NCI-H2196 (cell line): ENCODE results near the gene HNRNPUL1.
"Not testable (repeated sequence)": the region's sequence is repeated elsewhere in the genome, so short reads cannot be mapped to it uniquely, and the experiment has no call there.

Experiments
- DNase-seq: peaks from one replicate; lab custom pipeline; 2025; ENCODE audit not compliant: unreplicated experiment; lab: John Stamatoyannopoulos, UW

HNRNPUL1 gene

GRCh38 chr19:41263850-41264580, at the start of gene HNRNPUL1:
TSS of gene HNRNPUL1 (plus strand) at chr19:41264372. CDS start at chr19:41264504, 132 bp downstream.
- DNase-seq, result peak; percentile 100

GRCh38 chr19:41217741-41218140, 46.4 kb upstream of the HNRNPUL1 start:
- no peak for DNase-seq

DNA sequence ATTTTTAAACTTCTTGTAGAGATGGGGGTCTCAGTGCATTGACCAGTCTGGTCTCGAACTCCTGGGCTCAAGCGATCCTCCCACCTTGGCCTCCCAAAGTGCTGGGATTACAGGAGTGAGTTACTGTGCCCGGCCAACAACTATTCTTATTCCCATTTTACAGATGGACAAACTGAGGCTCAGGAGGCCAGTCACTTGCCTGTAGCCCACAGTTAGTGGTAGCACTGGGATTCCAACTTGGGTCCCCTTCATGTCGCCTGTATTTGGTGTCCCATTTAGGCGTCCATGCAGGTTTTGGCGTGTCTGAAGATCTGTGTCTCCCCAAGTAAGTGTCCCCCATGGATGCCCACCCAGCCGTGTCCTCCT, 45.9 kb upstream of the HNRNPUL1 start:
- DNase-seq, result no peak

GRCh38 chr19:41218615-41219507, 45.3 kb upstream of the HNRNPUL1 start, which contains the start of gene AXL:
TSS of gene AXL (plus strand) at chr19:41219223. CDS start at chr19:41219393, 170 bp downstream.
- no peak for DNase-seq

DNA sequence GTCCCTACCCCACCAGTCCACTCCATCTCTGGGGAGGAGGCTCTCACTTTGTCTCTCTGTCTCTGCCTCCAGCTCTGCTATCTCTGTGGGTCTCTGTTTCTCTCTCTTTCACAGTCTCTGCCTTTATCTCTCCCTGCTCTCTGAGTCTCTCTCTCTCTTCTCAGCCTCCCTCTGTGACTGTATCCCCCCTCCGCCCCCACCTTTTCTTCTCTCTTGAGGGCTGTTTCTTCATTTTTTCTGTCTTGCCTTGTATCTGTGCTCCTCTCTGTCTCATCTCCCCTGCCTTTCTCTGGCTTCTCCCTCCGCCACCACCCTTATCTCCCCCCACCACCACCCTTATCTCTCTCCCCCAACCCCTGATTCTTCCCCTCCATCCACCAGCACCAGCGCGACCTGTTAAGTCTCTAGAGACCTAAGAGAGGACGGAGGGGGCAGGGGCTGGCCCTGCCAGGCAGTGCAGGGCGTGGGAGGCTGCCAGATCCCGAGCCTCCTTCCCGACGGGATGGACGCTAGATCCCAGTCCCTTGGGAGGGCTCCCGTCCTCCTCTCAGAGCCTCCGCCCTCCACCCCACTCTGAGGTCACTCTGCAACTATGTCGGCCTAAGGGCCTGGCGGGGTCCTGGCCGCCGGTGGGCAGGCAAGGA, 44.1 kb upstream of the HNRNPUL1 start:
- no peak for DNase-seq

DNA sequence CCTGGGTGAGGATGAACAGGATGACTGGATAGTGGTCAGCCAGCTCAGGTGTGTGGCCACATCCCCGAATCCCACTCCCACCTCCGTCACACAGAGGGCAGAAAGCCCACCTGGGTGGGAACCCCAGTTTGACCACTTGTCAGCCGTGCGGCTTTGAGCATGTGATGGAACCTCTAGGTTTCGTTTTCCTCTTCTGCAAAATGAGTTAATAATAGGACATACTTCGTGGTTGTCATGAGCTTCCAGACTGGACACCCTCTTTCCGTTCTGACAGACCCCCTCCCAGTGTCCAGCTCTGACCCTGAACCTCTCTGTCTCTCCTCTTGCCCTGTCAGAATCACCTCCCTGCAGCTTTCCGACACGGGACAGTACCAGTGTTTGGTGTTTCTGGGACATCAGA, 43.4 kb upstream of the HNRNPUL1 start:
- no peak for DNase-seq

DNA sequence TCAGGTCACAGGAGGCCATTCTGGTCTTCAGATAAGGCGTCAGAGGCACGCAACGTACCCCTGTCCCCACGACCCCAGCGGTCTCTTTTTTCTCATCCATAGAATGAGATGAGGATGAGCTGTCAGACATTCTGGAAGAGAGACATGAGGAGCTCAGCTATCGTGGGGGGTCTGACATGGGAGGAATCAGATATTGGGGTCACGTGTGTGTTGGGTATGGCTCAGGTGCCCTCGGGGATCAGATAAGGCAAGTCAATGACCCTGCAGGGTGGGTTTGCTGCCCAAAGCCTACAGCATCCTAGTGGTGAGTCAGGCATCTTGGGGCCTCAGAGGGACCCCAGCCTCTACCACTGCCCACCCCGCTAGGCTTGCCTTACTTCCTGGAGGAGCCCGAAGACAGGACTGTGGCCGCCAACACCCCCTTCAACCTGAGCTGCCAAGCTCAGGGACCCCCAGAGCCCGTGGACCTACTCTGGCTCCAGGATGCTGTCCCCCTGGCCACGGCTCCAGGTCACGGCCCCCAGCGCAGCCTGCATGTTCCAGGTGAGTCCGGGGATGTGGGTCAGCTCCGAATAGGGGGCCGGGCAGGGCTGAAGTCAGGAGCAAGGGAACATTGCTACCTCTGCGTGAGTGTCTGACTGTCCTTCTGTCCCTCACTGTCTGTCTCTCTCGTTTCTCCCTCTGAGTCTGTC, 42.5 kb upstream of the HNRNPUL1 start:
- no peak for DNase-seq

DNA sequence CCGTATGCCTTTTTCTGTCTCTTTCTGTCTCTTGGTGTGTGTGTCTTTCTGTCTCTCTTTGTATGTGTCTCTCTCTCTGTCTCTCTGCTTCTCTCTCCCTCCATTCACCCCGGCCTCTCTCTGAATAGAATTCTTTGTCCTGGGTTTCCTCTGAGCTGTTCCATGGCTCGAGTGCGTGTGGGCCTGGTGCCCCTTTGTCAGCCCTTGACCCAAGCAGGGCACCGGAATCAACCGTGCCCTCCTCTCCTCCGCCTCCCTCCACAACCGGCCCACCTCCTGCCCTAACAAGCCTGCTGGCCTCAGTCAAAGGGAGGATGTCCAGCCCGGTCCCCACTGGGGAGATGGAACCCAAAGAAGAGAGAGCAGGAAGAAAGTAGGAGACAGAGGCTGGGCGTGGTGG, 41.9 kb upstream of the HNRNPUL1 start:
- no peak for DNase-seq

GRCh38 chr19:41223431-41224234, 40.5 kb upstream of the HNRNPUL1 start:
- DNase-seq, result no peak

DNA sequence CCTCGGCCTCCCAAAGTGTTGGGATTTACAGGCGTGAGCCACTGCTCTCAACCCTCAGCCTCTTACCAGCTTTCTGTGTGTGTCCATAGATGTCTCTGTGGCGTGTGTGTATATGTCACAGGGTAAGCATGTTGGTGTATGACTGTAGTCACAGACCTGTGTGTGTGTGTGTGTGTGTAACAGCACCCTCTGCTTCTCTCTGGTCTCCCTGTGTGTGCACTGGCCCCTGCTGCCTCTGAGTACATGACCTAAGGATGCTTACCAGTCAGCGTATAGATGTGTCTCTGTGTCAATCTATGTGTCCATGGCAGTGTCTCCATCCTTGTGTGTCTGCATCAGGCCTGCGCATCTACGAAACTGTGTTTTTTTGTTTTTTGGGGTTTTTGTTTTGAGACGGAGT, 39.5 kb upstream of the HNRNPUL1 start:
- no peak for DNase-seq

- DNase-seq, result no peak
Observed at GRCh38 chr19:41225238-41226052, 38.7 kb upstream of the HNRNPUL1 start.

DNA sequence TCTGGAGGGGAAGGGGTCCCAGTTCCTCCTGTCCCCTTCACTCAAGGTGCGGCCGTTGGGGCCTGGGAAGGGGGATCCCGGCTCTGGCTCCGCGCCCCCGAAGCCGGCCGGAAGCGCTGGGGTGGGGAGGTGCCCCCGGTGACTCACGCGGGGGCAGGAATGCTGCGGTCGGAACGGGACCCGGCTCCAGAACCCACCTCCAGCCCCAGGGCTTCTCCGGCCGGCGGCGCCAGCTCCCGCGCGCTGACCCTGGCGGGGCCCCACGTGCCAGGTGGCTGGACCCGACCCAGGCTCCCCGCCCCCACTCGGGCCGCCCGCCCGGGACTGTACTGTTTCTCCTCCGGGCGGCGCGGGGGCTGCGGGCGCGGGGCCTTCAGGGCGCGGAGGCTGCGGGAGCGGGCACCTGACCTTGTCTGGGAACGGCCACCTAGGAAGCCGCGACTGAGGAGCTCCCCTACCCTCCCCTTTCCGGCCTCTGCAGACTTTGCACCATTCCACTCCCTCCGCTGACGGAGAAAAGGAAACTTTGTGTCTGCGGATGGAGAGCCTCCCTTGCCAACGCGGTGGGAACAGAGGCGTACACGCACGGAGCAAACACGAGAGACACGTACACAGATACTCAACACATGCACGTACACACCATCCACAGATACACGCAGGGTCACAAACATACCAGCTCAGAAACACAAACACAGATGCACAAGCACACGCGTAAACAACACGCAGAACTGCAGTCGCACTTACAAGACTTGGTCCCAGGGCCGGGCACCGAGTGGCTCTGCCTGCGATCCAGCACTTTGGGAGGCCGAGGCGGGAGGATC, 37.9 kb upstream of the HNRNPUL1 start:
- DNase-seq, result no peak

- no peak for DNase-seq
Observed at GRCh38 chr19:41226874-41227390, 37.2 kb upstream of the HNRNPUL1 start.

- no peak for DNase-seq
Observed at GRCh38 chr19:41228486-41228885, 35.7 kb upstream of the HNRNPUL1 start.

GRCh38 chr19:41229338-41229737, 34.8 kb upstream of the HNRNPUL1 start:
- not testable (repeated sequence) for DNase-seq

DNA sequence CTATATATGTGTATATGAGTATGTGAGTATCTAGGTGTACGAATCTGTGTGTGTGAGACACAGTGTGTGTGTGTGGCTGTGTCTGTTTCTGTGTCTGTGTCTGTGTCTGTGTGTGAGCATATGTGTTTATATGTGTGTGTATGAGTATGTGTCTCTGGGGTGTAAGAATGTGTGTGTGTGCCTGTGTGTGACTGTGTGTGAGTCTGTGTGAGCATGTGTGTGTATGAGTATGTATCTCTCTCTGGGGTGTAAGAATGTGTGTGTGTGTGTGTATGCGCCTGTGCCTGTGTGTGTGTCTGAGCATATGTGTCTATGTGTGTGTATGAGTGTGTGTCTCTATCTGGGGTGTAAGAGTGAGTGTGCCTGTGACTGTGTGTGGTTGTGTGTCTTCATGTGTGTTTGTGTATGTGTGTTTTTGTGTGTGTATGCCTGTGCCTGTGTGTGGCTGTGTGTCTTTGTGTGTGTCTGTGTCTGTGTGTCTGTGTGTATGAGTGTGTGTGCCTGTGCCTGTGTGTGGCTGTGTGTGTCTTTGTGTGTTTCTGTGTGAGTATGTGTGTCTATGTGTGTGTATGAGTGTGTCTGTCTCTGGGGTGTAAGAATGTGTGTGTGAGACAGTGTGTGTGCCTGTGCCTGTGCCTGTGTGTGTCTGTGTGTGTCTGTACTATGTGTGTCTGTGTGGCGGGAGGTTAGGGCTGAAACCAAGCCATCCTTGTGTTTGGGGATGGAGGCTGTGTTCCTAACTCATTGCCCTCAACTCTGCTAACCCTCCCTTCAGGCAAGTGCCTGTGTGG, 33.9 kb upstream of the HNRNPUL1 start:
- no peak for DNase-seq

- DNase-seq, result no peak
Observed at GRCh38 chr19:41232686-41233085, 31.5 kb upstream of the HNRNPUL1 start.
